ENCODE results near the gene BTNL9.

DNA sequence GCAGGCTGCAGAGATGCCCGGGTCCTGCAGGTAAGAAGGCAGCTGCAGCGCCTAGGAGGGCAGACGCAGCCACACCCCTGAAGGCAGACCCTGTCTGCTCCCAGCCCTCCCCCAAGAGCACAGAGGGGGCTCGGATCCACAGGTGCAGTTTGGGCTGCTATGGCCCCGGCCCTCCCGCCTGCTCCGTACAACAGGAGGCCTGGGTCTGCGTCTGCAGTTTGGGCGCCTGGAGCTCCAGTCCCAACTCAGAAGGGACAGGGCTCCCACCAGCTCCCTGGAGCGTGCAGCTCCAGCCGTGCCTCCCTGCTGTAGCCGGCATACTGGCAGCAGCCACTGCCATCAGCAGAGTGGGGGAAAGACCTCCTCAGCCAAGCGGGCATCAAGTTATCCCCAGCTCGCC is 30.5 kb downstream of the BTNL9 start:
- TF ChIP-seq, protein P1, sequence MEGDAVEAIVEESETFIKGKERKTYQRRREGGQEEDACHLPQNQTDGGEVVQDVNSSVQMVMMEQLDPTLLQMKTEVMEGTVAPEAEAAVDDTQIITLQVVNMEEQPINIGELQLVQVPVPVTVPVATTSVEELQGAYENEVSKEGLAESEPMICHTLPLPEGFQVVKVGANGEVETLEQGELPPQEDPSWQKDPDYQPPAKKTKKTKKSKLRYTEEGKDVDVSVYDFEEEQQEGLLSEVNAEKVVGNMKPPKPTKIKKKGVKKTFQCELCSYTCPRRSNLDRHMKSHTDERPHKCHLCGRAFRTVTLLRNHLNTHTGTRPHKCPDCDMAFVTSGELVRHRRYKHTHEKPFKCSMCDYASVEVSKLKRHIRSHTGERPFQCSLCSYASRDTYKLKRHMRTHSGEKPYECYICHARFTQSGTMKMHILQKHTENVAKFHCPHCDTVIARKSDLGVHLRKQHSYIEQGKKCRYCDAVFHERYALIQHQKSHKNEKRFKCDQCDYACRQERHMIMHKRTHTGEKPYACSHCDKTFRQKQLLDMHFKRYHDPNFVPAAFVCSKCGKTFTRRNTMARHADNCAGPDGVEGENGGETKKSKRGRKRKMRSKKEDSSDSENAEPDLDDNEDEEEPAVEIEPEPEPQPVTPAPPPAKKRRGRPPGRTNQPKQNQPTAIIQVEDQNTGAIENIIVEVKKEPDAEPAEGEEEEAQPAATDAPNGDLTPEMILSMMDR (IDR thresholded peaks at IDR 0.05), result no peak
- no peak for TF ChIP-seq POLR2A (IDR thresholded peaks at IDR 0.05)

Measured in heart left ventricle (tissue), 13 donors.